Limb (tissue), 2 donors: ENCODE results near the gene CRADD.
"Not testable (repeated sequence)": the region's sequence is repeated elsewhere in the genome, so short reads cannot be mapped to it uniquely, and the experiment has no call there.

Source experiments
- DNase-seq, 2 donors: peaks; one replicate each; pipeline ENCODE4 v3.0.0-alpha.2; 2016; ENCODE audit errors: extremely low spot score in 2 of 2

CRADD gene

DNA sequence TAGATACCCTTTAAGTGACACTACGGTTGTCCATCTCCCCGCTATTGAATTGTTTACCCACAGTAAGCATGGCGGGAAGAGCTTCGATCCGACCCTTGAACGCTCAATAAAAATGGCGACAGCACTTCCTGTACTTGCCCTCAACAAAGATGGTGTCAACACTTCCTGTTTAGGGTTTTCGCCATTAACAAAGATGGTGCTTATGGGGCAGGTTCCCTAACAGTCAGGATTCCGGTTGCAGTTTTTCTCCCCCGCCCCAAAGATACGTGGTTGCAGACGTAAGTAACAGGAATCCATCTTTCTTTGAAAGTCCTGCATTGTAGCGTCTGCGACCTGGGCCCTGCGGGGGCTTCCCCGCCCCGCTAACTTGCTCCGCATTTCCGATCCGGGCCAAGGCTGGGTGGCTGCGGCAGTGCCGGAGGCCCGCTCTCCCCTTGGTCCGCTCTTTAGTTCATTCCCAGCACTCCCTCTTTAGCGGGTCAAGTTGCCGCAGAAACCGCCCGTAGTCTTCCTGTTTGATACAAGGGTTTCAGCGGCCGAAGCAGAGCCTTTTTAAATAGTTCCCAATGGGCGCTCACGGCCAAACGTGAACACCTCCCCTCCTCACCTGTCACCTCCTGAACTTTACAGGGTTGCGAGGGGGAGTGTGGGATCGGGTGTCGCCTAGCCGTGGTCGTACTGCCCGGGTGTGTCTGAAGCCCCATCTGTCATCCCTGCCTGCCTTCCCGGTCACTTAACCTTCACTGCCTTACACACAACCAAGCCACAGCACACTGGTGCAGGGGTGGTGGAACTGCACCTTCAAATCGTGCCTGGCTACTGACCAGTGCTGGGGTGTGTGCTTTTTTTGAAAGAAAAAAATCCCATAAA is at the start of gene CRADD:
TSS of gene CRADD (plus strand) at position 181 of the 870 bp plus-strand sequence.
- peak; percentile 88 to 99 for DNase-seq

DNA sequence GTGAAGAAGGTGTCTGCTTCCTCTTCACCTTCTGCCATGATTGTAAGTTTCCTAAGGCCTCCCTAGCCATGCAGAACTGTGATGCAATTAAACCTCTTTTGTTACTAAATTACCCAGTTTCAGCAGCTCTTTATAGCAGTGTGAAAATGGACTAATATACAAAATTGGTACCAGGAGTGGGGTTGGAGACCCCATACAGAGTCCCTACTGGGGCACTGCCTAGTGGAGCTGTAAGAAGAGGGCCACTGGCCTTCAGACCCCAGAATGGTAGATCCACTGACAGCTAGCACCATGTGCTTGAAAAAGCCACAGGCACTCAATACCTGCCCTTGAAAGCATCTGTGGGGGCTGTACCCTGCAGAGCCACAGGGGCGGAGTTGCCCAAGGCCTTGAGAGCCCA is 44.8 kb upstream of the CRADD start:
- DNase-seq, result no peak

DNA sequence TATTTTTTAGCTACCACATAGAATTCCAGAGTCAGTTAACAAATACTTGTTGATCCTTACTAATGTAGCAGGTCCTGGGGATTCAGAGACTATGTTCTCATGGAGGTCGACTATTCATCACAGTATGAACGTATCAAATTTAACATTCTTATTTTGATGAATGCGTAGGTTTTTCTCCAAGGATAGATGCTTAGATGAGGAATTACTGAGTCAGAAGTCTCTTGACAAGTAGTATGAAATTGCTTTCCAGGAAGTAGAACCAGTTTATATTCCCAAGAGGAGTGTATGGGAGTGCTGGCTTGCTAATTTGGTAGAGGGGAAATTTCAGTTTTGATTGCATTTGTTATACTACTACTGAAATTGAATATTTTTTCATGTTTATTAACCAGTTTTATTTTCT is 42.8 kb upstream of the CRADD start:
- DNase-seq, result no peak

DNA sequence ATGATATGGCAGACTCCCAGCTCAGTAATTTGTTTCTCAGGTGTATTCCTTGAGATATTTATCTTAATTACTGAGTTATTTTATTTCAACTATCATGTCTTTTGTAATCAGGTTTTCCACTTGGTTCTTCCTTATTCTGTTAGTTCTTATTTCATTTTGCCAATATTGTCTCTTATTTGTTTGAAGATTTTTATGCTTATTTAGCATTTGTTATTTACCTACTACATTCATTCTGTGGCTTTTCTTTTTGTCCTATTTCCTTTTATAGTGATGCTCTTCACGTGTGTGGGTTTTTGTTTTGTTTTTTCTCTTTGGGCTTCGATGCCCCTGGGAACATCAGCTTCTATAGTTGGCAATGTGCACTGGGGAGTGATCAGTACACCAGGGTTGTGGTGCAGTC is 40.5 kb upstream of the CRADD start:
- no peak for DNase-seq

DNA sequence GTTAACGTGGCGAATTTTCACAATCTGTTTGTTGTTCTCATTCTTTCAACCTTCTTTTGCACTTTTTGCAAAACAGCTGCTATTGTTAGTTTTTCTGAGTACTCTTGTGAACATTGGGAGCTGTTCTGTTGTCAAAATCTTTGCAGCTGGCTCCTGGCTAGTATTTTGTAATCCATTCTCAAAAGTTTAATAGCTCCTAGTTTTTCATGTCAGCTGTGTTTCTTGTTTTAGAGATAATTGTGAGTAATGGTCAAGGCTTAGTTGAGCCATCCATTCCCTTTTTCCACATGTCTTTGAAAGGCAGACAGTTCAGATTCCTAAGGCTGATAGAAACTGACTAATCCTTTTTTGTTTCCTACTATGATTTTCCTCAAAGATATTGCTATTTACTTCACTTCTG is 39.1 kb upstream of the CRADD start:
- no peak for DNase-seq

DNA sequence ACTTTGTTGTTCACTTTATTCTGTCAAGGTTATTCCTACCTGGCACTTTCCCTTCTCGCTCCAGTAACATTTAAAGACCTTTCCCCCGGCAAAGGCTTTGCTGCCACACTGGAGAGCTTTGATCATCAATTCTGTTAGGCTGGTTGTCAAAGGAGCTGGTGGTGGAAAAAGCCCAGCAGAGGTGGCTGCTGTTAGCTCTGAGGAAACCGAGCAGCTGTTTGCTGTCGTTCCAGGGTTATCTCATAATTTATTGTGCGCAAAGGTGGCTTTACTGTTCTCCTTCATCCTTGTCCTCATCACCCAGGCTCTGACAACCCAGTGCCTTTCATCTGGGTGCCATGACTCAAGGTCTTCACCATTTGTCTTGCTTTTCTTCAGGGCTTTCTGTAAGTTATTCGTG is 38.2 kb upstream of the CRADD start:
- DNase-seq, result no peak

DNA sequence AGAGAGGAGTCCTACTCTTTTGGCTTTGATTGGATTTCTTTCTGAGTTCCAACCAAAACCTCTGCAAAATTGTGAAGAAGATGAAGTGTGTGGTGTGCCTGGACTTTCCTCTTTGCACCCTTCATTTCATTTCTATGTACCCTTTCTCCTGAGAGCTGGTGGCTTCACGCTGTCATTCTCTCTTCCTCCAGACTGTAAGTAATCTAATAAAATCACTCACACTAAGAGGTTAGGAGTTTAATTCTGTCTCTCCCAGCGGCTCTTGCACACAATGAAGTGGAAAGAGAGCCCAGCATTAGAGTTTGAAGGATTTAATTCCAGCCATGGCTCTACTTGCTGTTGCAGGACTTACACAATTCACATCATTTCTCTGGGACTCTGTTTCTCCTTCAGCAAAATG is 37.8 kb upstream of the CRADD start:
- no peak for DNase-seq

DNA sequence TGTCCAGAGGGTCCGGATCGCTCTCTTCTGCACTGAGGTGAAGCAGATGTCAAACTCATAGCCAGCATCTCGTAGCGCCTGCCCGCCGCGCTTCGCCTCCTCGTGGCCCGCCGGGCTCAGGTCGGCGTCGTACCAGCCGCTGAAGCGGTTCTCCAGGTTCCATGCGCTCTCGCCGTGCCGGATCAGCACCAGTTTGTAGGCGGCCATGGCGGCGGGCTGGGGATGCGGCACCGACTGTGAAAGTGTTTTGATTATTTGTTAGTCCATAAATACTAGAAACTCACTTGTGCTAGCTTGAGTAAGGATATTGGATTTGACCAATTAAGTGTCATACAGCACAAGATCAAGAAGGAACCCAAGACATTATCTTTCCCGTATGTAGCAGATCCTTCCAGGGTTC is 35.8 kb upstream of the CRADD start:
- DNase-seq, result not testable (repeated sequence)

DNA sequence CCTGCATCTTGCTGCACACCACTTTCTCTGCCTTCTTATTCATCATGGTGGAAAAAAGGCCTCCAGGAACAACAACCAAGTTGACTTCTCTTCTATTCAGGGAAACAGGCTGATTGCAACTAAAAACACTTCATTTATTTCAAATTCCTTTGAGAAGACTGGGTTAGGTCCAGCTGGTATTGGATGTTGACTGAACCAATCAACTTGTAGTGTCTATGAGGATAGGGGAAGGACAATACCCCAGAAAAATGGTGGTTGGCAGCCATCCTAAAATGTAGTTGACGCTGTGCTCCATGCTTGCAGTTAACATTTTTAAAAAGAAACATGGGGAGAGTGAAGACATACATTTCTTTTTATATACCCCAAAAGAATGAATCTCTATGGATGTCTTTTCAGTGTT is 34.4 kb upstream of the CRADD start:
- no peak for DNase-seq

DNA sequence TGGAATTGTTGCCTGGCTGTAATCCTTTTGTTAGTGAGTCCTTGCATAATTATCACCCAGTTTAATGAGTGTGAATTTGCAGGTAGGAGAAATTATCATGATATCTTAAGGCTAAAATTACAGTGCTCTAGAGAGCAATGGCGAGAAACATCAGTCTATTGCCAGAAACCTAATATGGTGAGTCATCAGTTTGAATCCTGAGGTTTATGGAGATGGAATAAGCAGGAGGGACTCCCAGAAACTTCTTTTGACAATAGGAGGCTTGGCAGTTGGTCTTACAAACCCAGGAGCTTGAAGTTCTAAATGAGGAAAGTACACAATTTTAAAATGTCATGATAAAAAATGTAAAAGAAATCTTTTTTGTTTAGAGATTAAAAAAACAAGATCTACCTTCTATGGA is 31.5 kb upstream of the CRADD start:
- no peak for DNase-seq

DNA sequence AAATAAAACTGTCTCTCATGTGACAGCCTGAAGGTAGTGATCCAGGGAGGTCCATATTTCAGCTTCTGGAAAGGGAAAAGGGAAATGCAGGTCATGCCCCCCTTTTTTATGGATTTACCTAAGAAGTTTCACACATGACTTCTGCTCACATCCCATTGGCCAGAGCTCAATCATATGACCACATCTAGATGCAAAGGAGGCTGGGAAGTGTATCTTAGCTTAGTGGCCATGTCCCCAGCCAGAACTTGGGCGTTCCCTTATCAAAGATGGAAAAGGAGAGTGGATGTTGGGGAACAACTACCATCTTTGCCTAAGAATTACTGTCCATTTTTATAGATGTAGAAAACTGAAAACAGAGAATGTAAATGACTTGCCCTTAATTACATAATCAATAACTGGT is 26.5 kb upstream of the CRADD start:
- no peak for DNase-seq

DNA sequence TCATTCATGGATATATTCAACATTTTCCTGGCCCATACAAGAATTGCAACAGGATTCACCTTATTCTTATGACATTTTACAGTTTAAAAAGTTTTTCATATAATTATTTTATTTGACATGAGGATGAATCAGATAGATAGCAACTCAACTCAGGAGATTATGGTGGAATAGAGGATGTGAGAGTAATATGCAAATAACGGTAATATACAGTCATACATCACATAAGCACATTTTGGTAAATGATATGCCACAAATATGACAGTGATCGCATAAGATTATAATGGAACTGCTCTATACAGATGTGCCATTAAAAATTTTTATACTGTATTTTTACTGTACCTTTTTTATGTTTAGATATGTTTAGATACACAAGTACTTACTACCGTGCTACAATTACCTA is 24.1 kb upstream of the CRADD start:
- no peak for DNase-seq

DNA sequence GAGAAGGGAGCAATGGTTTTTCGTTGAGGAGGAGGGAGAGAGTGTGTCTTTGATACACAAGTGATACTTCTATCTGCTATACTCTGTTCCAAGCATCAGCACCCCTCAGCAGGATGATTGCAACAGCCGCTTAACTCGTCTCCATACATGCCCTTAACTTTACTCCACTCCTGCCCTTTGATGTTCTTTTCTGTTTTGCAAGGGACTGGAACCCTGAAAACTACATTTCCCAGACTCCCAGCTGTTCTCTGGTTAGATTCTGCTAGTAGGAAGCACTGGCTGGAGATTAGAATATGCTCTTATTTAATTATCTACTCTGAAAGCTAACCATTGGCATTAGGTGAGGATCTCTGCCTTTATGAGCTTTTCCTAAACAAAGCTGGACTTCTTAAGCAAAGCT is 23.5 kb upstream of the CRADD start:
- no peak for DNase-seq

DNA sequence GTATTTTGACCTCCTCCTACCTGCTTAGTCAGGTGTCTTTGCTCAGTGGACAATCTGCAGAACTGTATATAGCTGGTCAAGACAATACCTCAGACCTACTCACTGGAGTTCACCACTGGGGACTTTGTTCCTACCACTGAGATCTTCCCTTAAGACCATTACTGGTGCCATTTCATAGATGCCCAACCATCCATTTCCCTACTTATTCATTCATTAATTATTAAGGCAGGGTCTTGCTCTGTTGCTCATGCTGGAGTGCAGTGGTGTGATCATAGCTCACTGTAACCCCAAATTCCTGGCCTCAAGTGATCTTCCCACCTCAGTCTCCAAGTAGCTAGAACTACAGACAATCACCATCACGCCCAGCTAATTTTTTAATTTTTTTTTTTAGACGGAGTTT is 22.8 kb upstream of the CRADD start:
- no peak for DNase-seq

DNA sequence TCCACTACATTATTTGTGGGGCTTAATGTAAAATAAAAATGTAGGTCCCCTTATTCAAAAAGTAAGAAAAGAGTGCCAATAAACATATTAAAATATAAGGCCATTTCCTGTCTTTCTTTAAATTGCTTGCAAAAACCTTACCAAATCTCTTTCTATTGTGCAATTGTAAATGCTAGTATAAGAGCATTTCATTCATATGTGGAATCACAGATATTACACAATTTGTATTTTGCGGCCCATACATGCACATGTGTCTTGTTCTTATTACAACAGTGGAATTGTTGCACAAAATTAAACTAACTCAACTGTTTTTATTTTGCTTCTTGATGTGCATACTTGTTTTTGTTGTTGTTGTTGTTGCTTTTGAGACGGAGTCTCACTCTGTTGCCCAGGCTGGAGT is 20.1 kb upstream of the CRADD start:
- DNase-seq, result no peak

DNA sequence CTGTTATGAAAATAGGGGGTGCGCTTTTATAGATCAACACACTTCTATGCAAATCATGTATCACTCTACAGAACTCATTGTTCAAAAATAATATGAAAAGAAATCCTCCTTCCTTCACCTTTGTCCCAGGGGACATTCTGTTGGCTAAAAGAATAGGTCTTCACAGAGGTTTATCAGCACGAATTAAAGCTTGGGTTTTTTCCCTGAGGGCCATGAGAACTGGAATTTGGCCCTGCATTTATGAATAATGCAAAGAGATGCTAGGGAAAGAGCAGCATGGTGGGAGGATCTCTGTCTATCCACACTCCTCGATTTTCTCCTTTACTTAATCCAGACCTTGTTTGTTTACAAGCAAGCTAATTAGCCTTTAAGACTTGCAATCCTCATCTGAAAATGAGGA is 16.2 kb upstream of the CRADD start:
- DNase-seq, result no peak

DNA sequence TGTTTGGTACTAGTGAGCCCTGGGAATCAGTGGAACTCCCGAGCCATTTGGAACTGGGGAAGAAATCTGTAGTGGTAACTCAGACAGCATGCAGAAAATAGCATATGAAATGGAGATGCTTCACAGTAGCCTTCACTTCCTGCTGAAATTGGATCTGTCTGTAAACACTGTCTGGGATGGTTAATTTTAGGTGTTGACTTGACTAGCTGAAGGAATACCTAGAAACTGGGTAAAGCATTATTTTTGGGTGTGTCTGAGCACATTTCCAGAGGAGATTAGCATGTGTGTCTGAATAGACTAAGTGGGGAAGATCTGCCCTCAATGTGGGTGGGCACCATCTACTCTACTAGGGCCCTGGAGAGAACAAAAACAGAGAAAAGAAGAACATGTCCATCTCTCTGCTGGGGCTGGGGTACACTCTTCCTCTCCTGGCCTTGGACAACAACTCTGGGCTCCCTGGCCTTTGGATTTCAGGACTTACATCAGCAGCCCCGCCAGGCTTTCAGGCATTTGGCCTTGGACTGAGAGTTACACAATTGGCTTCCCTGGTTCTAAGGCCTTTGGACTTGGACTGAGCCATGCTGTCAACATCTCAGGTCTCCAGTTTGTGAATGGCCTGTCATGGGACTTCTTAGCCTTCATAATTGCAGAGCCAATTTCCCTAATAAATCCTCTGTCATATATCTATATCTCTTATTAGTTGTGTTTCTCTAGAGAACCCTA is 14.0 kb upstream of the CRADD start:
- DNase-seq, result no peak

DNA sequence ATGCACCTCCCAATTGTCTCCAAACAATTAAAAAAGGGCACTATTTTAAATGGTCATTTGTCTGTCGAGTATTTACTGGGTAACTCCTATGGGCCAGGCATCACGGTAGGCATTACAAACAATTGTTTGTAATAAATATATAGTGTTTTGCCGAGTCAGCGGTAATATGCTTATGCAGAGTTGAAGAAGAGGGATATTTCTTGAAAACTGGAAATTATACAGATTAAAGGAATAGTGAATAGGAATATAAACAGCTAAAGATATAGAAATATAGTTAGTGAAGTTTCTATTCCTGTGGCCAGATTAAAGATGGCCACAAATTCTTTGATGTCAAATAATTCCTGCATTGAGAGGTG is 13.5 kb upstream of the CRADD start:
- no peak for DNase-seq

DNA sequence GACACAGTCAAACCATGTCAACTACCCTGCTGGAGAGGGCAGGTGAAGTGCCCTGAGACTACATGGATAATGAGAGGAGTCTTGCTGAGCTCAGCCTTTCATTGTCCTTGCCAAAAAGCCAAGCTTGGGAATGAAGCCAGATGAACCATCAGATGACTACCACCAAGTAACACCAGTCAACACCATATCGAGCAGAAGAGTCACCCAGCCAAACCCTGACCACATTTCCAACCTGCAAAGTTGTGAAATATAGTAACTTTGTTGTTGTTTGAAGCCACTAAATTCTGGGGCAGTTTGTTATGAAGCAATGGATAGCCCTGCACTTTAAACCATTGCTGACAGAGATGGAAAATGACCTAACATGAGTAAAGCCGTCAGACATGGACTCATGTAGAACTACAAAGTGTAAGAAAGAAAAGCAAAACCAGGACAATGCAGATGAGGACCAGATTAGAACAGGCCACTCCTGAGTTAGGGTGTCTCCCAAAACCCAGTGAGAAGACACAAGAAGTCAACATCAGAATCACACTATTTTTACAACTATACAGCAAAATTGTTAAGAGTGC is 12.5 kb upstream of the CRADD start:
- DNase-seq, result no peak

DNA sequence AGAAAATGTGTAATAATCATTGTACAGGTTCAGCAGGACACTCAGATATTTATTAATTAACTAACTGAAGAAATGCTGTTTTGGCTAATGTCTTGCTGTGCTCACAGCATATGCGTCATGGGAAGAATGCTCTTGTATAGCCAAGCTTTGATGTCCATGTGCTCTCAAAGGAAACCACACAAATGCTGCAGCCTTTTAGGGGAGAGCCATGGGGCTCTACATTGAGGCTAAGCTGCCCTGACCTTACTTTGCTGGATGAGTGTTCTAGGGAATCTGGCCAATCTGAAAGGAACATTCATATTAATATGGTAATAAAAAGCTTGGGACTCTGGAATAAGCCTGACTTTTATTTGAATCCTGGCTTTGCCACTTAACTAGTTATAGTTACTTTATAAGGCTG is 9.5 kb upstream of the CRADD start:
- no peak for DNase-seq

DNA sequence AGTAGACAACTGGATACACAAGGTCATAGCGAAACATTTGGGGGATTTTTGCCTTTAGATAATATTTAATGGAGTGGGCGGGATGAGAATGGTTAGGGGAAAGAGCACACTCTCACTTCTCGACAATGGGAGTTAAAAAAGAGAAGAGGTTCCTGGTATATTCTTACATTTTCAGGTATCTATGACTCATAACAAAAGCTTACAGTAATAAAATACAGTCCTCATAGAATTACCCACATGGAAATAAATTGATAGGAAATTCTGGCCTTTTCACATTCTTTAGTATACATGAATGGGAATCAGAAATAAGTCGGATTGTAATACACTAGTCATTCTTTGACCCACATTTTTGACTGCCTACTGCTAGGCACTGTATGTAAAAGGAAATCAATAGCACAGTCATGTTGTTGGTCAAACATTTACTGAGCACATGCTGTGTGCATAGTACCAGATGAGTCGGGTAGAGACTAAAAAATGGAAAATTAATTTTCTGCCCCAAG is 8.2 kb upstream of the CRADD start:
- no peak for DNase-seq

DNA sequence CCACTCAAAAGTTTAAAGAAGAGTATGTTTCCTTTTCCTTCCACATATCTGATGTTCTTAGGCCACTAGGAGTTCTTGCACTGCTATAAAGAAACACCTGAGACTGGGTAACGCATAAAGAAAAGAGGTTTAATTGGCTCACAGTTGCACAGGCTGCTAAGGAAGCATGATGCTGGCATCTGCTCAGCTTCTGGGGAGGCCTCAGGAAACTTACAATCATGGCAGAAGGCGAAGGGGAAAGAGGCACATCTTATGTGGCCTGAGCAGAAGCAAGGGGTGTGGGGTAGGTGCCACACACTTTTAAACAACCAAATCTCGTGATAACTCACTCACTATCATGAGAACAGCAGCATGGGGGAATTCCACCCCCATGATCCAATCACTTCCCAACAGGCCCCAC is 7.7 kb upstream of the CRADD start:
- DNase-seq, result no peak

DNA sequence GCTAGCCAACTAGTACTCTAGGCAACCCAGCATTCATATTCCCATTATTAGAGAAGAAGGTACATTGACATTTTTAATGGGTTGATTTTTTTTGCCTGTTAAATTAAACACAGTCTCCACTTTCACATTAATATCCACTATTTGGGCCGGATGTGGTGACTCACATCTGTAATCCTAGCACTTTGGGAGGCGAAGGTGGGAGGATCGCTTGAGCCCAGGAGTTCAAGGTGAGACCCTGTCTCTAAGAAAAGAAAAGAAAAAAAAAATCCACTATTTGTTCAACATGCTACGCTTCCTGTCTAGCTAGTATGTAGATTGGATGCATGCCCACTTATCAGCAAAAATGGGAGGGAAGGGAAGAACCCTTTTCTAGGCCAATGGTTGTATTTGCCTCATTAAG is 7.1 kb upstream of the CRADD start:
- no peak for DNase-seq
